HepG2 (cell line): ENCODE results near the gene CYLD. TPM values are rescaled to one million over a fixed set of nuclear protein-coding genes. Genes with fewer than 3 reads are reported as not detected.

Experiments used
- ZNF629 ChIP-seq: sonication (generic); formaldehyde crosslinking; conservative IDR thresholded peaks from 2 replicates; pipeline ENCODE4 v1.5.0; 2020; ENCODE audit warnings: missing genetic modification reagents
- polyA plus RNA-seq, 8 experiments: library from polyadenylated mRNA; depleted of rRNA in 3 of 8; stranded (reverse) in 7 of 8; unstranded in 1 of 8; fragments of >200 nt; fragmentation: Illumina TruSeq in 4 of 8; extraction: Trizol in 4 of 8; gene quantifications; 2 replicates each; pipeline versions ENCODE4 v1.2.1 to v1.2.3, GENCODE V29; 2011 to 2016; ENCODE audit warnings: low read depth in 4 of 8, missing spikeins in 1 of 8, mixed read lengths in 1 of 8; ENCODE audit not compliant: insufficient read depth in 1 of 8
- total RNA-seq, 5 experiments: library from RNA; depleted of rRNA; stranded (reverse); fragments of >200 nt; fragmentation: Illumina TruSeq; extraction: Trizol; gene quantifications; 2 replicates each; pipeline ENCODE4 v1.2.3, GENCODE V29; 2016; ENCODE audit warnings: low read depth in 1 of 5
- TF ChIP-seq, protein P1 (sequence below): sonication (generic); formaldehyde crosslinking; IDR thresholded peaks from 2 replicates; pipeline ENCODE4 v1.5.1; 2020; ENCODE audit warnings: mild to moderate bottlenecking, missing genetic modification reagents, borderline replicate concordance
- TF ChIP-seq, protein P2 (sequence below): sonication (generic); formaldehyde crosslinking; IDR thresholded peaks from 2 replicates; pipeline ENCODE4 v1.4.0; 2020; ENCODE audit warnings: missing genetic modification reagents
- TF ChIP-seq, protein P3 (sequence below): sonication (generic); formaldehyde crosslinking; IDR thresholded peaks from 2 replicates; pipeline ENCODE4 v1.4.0; 2020; ENCODE audit warnings: mild to moderate bottlenecking, missing genetic modification reagents, borderline replicate concordance

The CYLD gene
- total and polyA plus RNA-seq, 2 of the 13 experiments (the other 11 are each of a cell fraction or from before 2014, with no cell fraction given): 6.1 to 11.4 TPM

DNA sequence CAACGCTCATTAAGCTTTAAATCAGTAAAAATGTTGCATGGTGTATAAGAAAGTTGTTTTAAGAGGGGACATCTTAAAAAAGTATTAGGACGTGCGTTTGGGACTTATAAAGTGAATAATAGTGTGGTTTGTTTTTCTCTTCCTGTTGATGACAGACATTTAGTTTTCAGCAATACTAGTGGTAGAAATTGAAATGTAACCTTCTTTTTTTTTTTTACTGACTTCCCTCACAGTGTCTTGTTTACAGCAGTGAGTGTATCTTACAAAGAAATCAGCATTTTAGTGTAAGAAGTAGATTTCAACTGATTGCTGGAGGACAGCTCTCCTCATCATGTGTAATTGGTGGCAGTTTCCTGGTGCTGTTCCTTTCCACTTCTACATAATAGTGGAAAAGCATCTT is 39.6 kb downstream of the CYLD start (continued):
- TF ChIP-seq, protein P1, sequence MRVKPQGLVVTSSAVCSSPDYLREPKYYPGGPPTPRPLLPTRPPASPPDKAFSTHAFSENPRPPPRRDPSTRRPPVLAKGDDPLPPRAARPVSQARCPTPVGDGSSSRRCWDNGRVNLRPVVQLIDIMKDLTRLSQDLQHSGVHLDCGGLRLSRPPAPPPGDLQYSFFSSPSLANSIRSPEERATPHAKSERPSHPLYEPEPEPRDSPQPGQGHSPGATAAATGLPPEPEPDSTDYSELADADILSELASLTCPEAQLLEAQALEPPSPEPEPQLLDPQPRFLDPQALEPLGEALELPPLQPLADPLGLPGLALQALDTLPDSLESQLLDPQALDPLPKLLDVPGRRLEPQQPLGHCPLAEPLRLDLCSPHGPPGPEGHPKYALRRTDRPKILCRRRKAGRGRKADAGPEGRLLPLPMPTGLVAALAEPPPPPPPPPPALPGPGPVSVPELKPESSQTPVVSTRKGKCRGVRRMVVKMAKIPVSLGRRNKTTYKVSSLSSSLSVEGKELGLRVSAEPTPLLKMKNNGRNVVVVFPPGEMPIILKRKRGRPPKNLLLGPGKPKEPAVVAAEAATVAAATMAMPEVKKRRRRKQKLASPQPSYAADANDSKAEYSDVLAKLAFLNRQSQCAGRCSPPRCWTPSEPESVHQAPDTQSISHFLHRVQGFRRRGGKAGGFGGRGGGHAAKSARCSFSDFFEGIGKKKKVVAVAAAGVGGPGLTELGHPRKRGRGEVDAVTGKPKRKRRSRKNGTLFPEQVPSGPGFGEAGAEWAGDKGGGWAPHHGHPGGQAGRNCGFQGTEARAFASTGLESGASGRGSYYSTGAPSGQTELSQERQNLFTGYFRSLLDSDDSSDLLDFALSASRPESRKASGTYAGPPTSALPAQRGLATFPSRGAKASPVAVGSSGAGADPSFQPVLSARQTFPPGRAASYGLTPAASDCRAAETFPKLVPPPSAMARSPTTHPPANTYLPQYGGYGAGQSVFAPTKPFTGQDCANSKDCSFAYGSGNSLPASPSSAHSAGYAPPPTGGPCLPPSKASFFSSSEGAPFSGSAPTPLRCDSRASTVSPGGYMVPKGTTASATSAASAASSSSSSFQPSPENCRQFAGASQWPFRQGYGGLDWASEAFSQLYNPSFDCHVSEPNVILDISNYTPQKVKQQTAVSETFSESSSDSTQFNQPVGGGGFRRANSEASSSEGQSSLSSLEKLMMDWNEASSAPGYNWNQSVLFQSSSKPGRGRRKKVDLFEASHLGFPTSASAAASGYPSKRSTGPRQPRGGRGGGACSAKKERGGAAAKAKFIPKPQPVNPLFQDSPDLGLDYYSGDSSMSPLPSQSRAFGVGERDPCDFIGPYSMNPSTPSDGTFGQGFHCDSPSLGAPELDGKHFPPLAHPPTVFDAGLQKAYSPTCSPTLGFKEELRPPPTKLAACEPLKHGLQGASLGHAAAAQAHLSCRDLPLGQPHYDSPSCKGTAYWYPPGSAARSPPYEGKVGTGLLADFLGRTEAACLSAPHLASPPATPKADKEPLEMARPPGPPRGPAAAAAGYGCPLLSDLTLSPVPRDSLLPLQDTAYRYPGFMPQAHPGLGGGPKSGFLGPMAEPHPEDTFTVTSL (CRISPR knock-in tag): no peak
- TF ChIP-seq ZNF629: no peak
- TF ChIP-seq, protein P2, sequence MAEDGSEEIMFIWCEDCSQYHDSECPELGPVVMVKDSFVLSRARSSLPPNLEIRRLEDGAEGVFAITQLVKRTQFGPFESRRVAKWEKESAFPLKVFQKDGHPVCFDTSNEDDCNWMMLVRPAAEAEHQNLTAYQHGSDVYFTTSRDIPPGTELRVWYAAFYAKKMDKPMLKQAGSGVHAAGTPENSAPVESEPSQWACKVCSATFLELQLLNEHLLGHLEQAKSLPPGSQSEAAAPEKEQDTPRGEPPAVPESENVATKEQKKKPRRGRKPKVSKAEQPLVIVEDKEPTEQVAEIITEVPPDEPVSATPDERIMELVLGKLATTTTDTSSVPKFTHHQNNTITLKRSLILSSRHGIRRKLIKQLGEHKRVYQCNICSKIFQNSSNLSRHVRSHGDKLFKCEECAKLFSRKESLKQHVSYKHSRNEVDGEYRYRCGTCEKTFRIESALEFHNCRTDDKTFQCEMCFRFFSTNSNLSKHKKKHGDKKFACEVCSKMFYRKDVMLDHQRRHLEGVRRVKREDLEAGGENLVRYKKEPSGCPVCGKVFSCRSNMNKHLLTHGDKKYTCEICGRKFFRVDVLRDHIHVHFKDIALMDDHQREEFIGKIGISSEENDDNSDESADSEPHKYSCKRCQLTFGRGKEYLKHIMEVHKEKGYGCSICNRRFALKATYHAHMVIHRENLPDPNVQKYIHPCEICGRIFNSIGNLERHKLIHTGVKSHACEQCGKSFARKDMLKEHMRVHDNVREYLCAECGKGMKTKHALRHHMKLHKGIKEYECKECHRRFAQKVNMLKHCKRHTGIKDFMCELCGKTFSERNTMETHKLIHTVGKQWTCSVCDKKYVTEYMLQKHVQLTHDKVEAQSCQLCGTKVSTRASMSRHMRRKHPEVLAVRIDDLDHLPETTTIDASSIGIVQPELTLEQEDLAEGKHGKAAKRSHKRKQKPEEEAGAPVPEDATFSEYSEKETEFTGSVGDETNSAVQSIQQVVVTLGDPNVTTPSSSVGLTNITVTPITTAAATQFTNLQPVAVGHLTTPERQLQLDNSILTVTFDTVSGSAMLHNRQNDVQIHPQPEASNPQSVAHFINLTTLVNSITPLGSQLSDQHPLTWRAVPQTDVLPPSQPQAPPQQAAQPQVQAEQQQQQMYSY (CRISPR knock-in tag): no peak
- TF ChIP-seq, protein P3, sequence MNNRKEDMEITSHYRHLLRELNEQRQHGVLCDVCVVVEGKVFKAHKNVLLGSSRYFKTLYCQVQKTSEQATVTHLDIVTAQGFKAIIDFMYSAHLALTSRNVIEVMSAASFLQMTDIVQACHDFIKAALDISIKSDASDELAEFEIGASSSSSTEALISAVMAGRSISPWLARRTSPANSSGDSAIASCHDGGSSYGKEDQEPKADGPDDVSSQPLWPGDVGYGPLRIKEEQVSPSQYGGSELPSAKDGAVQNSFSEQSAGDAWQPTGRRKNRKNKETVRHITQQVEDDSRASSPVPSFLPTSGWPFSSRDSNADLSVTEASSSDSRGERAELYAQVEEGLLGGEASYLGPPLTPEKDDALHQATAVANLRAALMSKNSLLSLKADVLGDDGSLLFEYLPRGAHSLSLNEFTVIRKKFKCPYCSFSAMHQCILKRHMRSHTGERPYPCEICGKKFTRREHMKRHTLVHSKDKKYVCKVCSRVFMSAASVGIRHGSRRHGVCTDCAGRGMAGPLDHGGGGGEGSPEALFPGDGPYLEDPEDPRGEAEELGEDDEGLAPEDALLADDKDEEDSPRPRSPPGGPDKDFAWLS: no peak
